ENCODE results near the gene RAB3IL1.

The RAB3IL1 gene

GRCh38 chr11:61864814-61865775, 52.3 kb downstream of the RAB3IL1 start:
- no peak overlapping the region for H3K27ac ChIP-seq
- no peak overlapping the region for H3K4me3 ChIP-seq (ENCODE audit: low read depth, low read length)
- in situ Hi-C loops (cut with HindIII; ENCODE audit: low pct_ligation_motif_present, low sequenced_read_pairs): no loop called here
- no peak for TF ChIP-seq CTCF (IDR thresholded peaks at IDR 0.05; ENCODE audit: low read depth, low read length, missing control alignments)
- DNase-seq: no peak
- no peaks in the 10 kb centered on the region for H3K27me3 ChIP-seq (replicated peaks)
- H3K36me3 ChIP-seq (replicated peaks): peaks cover 44% of the 10 kb centered on the region

- Histone ChIP-seq H3K27me3 (replicated peaks) (no peaks in the 10 kb centered on the region), H3K36me3 (replicated peaks) (peaks cover 55% of the 10 kb centered on the region), H3K27ac (no peak overlapping the region), H3K4me3 (ENCODE audit: low read depth, low read length) (no peak overlapping the region)
- TF ChIP-seq CTCF (IDR thresholded peaks at IDR 0.05; ENCODE audit: low read depth, low read length, missing control alignments): no peak
- DNase-seq: no peak
- in situ Hi-C loops (cut with HindIII; ENCODE audit: low pct_ligation_motif_present, low sequenced_read_pairs): no loop called here
Measured at GRCh38 chr11:61863548-61864081, 53.8 kb downstream of the RAB3IL1 start.

- no peak for TF ChIP-seq CTCF (IDR thresholded peaks at IDR 0.05; ENCODE audit: low read depth, low read length, missing control alignments)
- H3K27ac ChIP-seq: no peak overlapping the region
- H3K27me3 ChIP-seq (replicated peaks): no peaks in the 10 kb centered on the region
- in situ Hi-C loops (cut with HindIII; ENCODE audit: low pct_ligation_motif_present, low sequenced_read_pairs): no loop called here
- H3K36me3 ChIP-seq (replicated peaks): peaks cover 62% of the 10 kb centered on the region
- no peak for DNase-seq
- H3K4me3 ChIP-seq (ENCODE audit: low read depth, low read length): no peak overlapping the region
Measured at GRCh38 chr11:61862714-61863547, 54.4 kb downstream of the RAB3IL1 start.

- in situ Hi-C loops (cut with HindIII; ENCODE audit: low pct_ligation_motif_present, low sequenced_read_pairs): no loop called here
- Histone ChIP-seq H3K36me3 (replicated peaks) (peaks cover 74% of the 10 kb centered on the region), H3K4me3 (ENCODE audit: low read depth, low read length) (no peak overlapping the region), H3K27me3 (replicated peaks) (no peaks in the 10 kb centered on the region), H3K27ac (no peak overlapping the region)
- TF ChIP-seq CTCF (IDR thresholded peaks at IDR 0.05; ENCODE audit: low read depth, low read length, missing control alignments): no peak
- no peak for DNase-seq
Measured at GRCh38 chr11:61861634-61862033, 55.7 kb downstream of the RAB3IL1 start.

- Histone ChIP-seq H3K36me3 (replicated peaks) (peaks cover 75% of the 10 kb centered on the region), H3K27me3 (replicated peaks) (no peaks in the 10 kb centered on the region), H3K27ac (no peak overlapping the region), H3K4me3 (ENCODE audit: low read depth, low read length) (no peak overlapping the region)
- in situ Hi-C loops (cut with HindIII; ENCODE audit: low pct_ligation_motif_present, low sequenced_read_pairs): no loop called here
- DNase-seq: no peak
- no peak for TF ChIP-seq CTCF (IDR thresholded peaks at IDR 0.05; ENCODE audit: low read depth, low read length, missing control alignments)
Measured at GRCh38 chr11:61860054-61860903, 57.1 kb downstream of the RAB3IL1 start.
